ENCODE results near the gene TLE7.

TLE7 gene

DNA sequence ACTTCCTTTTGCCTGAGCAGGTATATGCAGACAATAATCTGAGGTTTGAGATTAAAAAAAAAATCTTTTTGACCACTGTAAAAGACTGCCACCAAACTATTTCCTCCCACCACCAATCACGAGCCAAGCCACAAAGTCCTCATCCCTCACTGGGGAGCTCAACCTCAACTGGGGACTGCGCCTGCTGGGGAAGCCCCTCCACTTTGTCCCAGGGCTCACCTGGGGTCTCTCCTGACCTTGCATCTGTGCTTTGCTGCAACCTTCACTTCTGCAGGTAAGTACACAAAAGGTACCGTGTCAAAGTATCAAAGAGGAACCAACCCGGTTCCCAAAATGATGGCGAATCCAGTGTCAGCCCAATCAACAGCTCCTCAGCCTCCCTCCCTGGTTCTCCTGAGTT, 35.5 kb downstream of the TLE7 start:
- no peaks in the 10 kb centered on the region for H3K36me3 ChIP-seq (ENCODE audit: control insufficient read depth in 2 of 2, insufficient read depth in 2 of 2, low read length in 2 of 2)
- peaks cover 0 to 3% of the 10 kb centered on the region in 2 donors for H3K27me3 ChIP-seq (ENCODE audit: control insufficient read depth in 2 of 2, insufficient read depth in 2 of 2, low read length in 2 of 2)
- no peaks in the 10 kb centered on the region for H3K9me3 ChIP-seq (ENCODE audit: control insufficient read depth in 2 of 2, low read length in 2 of 2)
- H3K9ac ChIP-seq (ENCODE audit: low read depth in 1 of 2, low read length in 2 of 2) = no peak overlapping the region
- H3K4me1 ChIP-seq (ENCODE audit: control insufficient read depth in 2 of 2, insufficient read depth in 2 of 2, low read length in 2 of 2) = no peaks in the 10 kb centered on the region
- H3K27ac ChIP-seq (ENCODE audit: low read depth in 2 of 2, low read length in 2 of 2) = no peak overlapping the region
- H3K4me3 ChIP-seq (ENCODE audit: low read length in 2 of 2) = no peak overlapping the region

DNA sequence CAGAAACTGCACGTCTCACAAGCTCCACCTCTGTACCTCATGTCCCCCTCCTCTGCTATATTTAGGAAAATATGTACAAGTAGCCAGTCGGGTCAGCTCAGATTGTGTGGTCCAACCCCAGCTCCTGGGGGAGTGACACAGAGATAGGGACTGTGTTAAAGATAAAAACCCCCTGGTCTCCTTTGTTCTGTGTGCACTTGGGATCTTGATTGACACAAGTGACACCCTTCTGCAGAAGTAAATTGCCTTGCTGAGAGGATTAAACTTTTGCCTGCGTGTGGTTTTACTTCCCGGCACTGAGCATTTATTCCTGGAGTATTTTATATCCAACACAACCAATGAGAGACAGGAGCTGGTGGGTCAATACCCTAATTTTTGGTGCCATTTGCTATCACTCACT, 37.5 kb downstream of the TLE7 start:
- H3K4me3 ChIP-seq (ENCODE audit: low read length in 2 of 2) = no peak overlapping the region
- no peaks in the 10 kb centered on the region for H3K9me3 ChIP-seq (ENCODE audit: control insufficient read depth in 2 of 2, low read length in 2 of 2)
- peaks cover 0 to 3% of the 10 kb centered on the region in 2 donors for H3K27me3 ChIP-seq (ENCODE audit: control insufficient read depth in 2 of 2, insufficient read depth in 2 of 2, low read length in 2 of 2)

DNA sequence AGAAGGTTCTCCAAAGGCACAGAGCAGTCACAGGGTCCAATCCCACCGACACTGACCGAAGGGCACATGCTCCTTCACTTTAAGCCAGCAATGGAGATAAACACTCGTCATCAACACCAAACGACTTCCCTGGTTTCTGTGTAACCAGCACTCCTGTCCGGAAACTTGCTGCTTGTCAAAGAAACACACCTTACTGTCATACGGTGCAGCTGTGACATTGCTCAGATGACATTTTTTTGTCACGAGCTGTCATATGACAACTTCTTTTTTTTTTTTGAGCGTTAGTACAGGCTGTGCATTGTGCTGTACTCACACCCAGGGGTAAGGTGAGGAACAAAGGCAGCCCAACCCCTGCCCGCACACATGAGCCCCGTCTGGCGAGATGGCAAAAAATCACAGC, 39.2 kb downstream of the TLE7 start:
- Histone ChIP-seq H3K36me3 (ENCODE audit: control insufficient read depth in 2 of 2, insufficient read depth in 2 of 2, low read length in 2 of 2) (no peaks in the 10 kb centered on the region), H3K4me1 (ENCODE audit: control insufficient read depth in 2 of 2, insufficient read depth in 2 of 2, low read length in 2 of 2) (no peaks in the 10 kb centered on the region), H3K9me3 (ENCODE audit: control insufficient read depth in 2 of 2, low read length in 2 of 2) (no peaks in the 10 kb centered on the region), H3K27ac (ENCODE audit: low read depth in 2 of 2, low read length in 2 of 2) (no peak overlapping the region), H3K9ac (ENCODE audit: low read depth in 1 of 2, low read length in 2 of 2) (no peak overlapping the region), H3K27me3 (ENCODE audit: control insufficient read depth in 2 of 2, insufficient read depth in 2 of 2, low read length in 2 of 2) (no peaks in the 10 kb centered on the region), H3K4me3 (ENCODE audit: low read length in 2 of 2) (no peak overlapping the region)

More for the DNA sequence above, 37.5 kb downstream of the TLE7 start:
- Histone ChIP-seq H3K4me1 (ENCODE audit: control insufficient read depth in 2 of 2, insufficient read depth in 2 of 2, low read length in 2 of 2) (no peaks in the 10 kb centered on the region), H3K27ac (ENCODE audit: low read depth in 2 of 2, low read length in 2 of 2) (no peak overlapping the region), H3K36me3 (ENCODE audit: control insufficient read depth in 2 of 2, insufficient read depth in 2 of 2, low read length in 2 of 2) (no peaks in the 10 kb centered on the region), H3K9ac (ENCODE audit: low read depth in 1 of 2, low read length in 2 of 2) (no peak overlapping the region)

DNA sequence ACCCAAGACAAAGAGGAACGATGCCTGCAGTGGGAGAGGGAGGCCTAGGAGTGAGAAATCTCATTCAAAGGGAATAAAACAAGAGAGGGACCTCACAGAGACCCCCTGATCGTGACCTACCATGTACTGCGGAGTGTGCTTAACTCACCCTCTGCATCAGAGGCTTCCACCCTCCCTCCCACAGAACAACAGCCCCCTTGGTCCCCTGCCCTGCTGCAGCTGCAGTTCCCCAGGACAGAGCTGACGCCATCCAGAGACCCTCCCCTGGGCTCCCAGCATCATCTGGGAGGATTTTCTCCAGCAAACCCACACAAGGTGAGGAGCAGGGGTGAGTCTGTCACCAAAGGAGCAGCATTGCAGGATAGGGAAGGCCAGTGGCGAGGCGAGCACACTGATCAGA, 39.8 kb downstream of the TLE7 start:
- Histone ChIP-seq H3K27ac (ENCODE audit: low read depth in 2 of 2, low read length in 2 of 2) (no peak overlapping the region), H3K9ac (ENCODE audit: low read depth in 1 of 2, low read length in 2 of 2) (no peak overlapping the region), H3K9me3 (ENCODE audit: control insufficient read depth in 2 of 2, low read length in 2 of 2) (no peaks in the 10 kb centered on the region), H3K4me3 (ENCODE audit: low read length in 2 of 2) (no peak overlapping the region), H3K4me1 (ENCODE audit: control insufficient read depth in 2 of 2, insufficient read depth in 2 of 2, low read length in 2 of 2) (no peaks in the 10 kb centered on the region), H3K27me3 (ENCODE audit: control insufficient read depth in 2 of 2, insufficient read depth in 2 of 2, low read length in 2 of 2) (no peaks in the 10 kb centered on the region), H3K36me3 (ENCODE audit: control insufficient read depth in 2 of 2, insufficient read depth in 2 of 2, low read length in 2 of 2) (no peaks in the 10 kb centered on the region)

DNA sequence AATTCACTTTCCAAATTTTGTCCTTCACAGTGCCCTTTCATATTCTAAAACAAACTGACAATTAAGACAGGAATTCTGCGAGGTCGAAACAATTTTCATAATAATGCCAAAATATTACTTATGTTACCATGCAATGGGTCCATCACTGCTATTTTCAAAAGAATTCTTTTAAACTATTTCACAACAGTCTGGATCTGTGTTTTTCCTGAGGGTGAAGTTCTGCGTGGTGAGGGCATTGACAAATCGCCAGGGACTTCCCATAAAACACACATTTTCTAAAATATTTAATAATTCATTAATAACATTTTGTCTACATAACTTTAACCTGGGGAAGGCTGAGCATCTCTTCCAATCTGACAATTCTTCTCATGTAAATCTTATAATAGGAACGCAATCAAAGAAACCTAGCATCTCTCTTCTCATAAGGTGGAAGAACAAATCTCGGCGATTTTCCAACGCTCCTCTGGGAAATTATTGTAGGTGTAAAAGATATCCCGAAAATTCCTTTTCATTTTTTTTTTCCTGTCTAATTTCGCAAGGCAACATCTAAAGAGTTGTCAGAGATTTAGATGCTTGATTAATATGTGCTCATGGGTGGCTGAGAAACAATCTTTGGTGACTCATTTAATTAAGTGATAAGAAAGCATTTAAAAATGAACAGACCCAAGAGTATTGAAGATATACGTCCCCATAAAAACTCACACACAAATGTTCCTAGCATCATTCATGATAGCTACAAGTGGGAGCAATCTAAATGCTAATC, 41.9 kb downstream of the TLE7 start:
- no peaks in the 10 kb centered on the region for H3K27me3 ChIP-seq (ENCODE audit: control insufficient read depth in 2 of 2, insufficient read depth in 2 of 2, low read length in 2 of 2)
- no peaks in the 10 kb centered on the region for H3K9me3 ChIP-seq (ENCODE audit: control insufficient read depth in 2 of 2, low read length in 2 of 2)
- H3K9ac ChIP-seq (ENCODE audit: low read depth in 1 of 2, low read length in 2 of 2) = no peak overlapping the region
- H3K36me3 ChIP-seq (ENCODE audit: control insufficient read depth in 2 of 2, insufficient read depth in 2 of 2, low read length in 2 of 2) = no peaks in the 10 kb centered on the region
- no peak overlapping the region for H3K4me3 ChIP-seq (ENCODE audit: low read length in 2 of 2)
- H3K27ac ChIP-seq (ENCODE audit: low read depth in 2 of 2, low read length in 2 of 2) = no peak overlapping the region
- no peaks in the 10 kb centered on the region for H3K4me1 ChIP-seq (ENCODE audit: control insufficient read depth in 2 of 2, insufficient read depth in 2 of 2, low read length in 2 of 2)

DNA sequence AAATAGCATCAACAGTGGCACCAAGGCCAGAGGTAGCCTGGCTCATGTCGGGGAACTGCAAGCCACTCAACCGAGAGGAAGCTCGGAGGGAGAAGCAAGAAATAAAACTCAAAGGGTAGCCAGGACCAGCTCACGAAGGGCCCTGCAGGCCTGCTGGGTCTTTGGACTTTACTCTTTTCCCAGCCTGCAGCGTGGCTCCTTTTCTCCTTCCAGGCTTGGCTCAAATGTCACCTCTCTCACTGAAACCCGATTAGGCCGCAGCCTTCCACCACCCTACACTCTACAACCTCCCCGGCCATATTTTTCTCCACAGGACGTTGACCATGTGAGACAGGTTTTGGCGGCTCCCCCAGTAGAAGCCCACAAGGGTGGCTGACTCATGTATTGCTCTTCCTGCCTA, 45.3 kb downstream of the TLE7 start:
- no peaks in the 10 kb centered on the region for H3K36me3 ChIP-seq (ENCODE audit: control insufficient read depth in 2 of 2, insufficient read depth in 2 of 2, low read length in 2 of 2)
- no peaks in the 10 kb centered on the region for H3K9me3 ChIP-seq (ENCODE audit: control insufficient read depth in 2 of 2, low read length in 2 of 2)
- H3K27me3 ChIP-seq (ENCODE audit: control insufficient read depth in 2 of 2, insufficient read depth in 2 of 2, low read length in 2 of 2) = no peaks in the 10 kb centered on the region
- H3K27ac ChIP-seq (ENCODE audit: low read depth in 2 of 2, low read length in 2 of 2) = no peak overlapping the region
- no peak overlapping the region for H3K9ac ChIP-seq (ENCODE audit: low read depth in 1 of 2, low read length in 2 of 2)
- no peak overlapping the region for H3K4me3 ChIP-seq (ENCODE audit: low read length in 2 of 2)
- no peaks in the 10 kb centered on the region for H3K4me1 ChIP-seq (ENCODE audit: control insufficient read depth in 2 of 2, insufficient read depth in 2 of 2, low read length in 2 of 2)

DNA sequence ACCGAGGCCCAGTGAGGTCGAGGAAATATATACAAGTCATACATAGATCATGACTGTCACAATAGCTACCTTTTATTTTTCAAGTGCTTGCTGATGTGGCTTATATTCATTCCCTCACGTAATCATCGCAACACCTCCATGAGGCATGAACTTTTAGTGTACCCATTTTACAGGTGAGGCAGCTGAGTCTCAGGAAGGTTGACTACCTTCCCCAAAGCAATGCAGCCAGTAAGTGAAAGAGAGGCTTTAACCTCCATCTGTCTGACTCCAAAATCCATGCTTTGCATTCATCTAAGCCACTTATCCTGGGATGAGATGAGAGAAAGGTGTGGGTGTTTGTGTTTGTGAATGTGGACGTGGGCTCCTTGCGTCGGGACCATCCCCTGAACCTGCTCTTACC, 52.5 kb downstream of the TLE7 start:
- no peak overlapping the region for H3K27ac ChIP-seq (ENCODE audit: low read depth in 2 of 2, low read length in 2 of 2)
- H3K4me1 ChIP-seq (ENCODE audit: control insufficient read depth in 2 of 2, insufficient read depth in 2 of 2, low read length in 2 of 2) = no peaks in the 10 kb centered on the region
- no peak overlapping the region for H3K9ac ChIP-seq (ENCODE audit: low read depth in 1 of 2, low read length in 2 of 2)
- H3K9me3 ChIP-seq (ENCODE audit: control insufficient read depth in 2 of 2, low read length in 2 of 2) = no peaks in the 10 kb centered on the region
- no peak overlapping the region for H3K4me3 ChIP-seq (ENCODE audit: low read length in 2 of 2)
- H3K36me3 ChIP-seq (ENCODE audit: control insufficient read depth in 2 of 2, insufficient read depth in 2 of 2, low read length in 2 of 2) = no peaks in the 10 kb centered on the region
- peaks cover 0 to 4% of the 10 kb centered on the region in 2 donors for H3K27me3 ChIP-seq (ENCODE audit: control insufficient read depth in 2 of 2, insufficient read depth in 2 of 2, low read length in 2 of 2)

DNA sequence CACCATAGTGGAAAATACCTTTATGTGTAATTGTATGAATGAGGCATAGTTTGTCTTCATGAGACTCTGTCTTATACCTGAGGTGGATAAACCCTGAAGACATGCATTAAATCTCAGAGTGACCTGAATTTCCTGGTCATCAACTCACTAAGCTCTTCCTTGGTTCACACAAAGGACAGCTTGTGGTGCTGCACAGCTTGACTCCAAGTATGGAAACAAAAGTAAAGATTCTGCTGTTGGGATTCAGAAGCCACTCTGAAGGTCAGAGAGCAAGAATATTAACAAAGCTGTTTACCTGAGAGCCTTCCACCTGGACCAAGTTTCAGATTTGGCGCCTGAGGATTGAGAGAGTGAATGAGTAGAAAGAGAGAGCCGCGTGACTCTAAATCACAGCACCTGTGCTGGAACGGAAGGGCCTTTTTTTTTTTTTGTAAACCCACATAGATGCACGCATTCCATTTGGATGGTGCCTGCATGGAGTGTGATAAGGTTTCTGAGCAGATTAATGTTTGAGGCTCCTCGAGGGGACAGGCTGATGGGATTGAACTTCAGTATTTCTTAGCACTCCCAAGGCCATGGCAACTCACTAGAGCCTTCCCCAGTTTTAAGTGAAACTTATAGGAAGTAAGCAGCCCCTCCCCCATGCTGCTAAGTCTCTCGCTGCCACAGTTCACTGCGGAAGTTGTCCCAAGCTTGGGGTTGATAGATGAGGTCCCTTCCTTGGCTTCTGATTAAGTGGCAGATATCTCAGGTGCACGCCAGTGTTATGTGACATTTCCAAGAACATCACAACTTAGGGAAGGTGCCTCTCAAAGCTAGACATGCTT, 54.6 kb downstream of the TLE7 start:
- H3K4me1 ChIP-seq (ENCODE audit: control insufficient read depth in 2 of 2, insufficient read depth in 2 of 2, low read length in 2 of 2) = no peaks in the 10 kb centered on the region
- no peaks in the 10 kb centered on the region for H3K36me3 ChIP-seq (ENCODE audit: control insufficient read depth in 2 of 2, insufficient read depth in 2 of 2, low read length in 2 of 2)
- H3K27me3 ChIP-seq (ENCODE audit: control insufficient read depth in 2 of 2, insufficient read depth in 2 of 2, low read length in 2 of 2) = peaks cover 0 to 4% of the 10 kb centered on the region in 2 donors
- H3K4me3 ChIP-seq (ENCODE audit: low read length in 2 of 2) = no peak overlapping the region
- no peaks in the 10 kb centered on the region for H3K9me3 ChIP-seq (ENCODE audit: control insufficient read depth in 2 of 2, low read length in 2 of 2)
- no peak overlapping the region for H3K9ac ChIP-seq (ENCODE audit: low read depth in 1 of 2, low read length in 2 of 2)
- no peak overlapping the region for H3K27ac ChIP-seq (ENCODE audit: low read depth in 2 of 2, low read length in 2 of 2)

DNA sequence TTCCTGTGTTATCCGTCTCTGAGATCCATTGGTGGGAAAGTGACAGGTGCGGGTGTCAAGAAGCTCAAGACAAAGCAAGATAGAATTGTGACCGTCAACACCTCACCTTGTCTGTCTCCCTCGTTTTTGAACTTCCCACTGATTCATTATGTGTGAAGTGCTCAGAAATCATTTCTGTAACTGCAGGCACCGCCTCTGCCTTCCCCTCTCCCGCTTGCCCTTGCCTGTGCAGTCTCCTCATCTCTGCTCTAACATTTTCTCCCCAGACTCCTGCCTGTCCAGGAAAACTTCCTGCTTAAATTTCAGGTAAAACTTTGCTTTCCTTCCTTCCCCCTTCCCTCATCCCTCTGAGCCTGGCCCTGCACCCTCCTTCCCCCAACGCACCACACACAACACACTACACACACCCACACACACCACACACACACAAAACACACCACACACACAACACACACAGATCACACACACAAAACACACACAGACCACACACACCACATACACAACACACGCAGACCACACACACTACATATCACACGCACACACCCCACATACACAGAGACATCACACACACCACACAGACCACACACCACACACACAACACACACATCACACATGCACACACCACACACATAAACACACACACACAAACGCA, 57.7 kb downstream of the TLE7 start:
- Histone ChIP-seq H3K4me3 (ENCODE audit: low read length in 2 of 2) (no peak overlapping the region), H3K36me3 (ENCODE audit: control insufficient read depth in 2 of 2, insufficient read depth in 2 of 2, low read length in 2 of 2) (no peaks in the 10 kb centered on the region), H3K4me1 (ENCODE audit: control insufficient read depth in 2 of 2, insufficient read depth in 2 of 2, low read length in 2 of 2) (no peaks in the 10 kb centered on the region), H3K27ac (ENCODE audit: low read depth in 2 of 2, low read length in 2 of 2) (no peak overlapping the region), H3K9me3 (ENCODE audit: control insufficient read depth in 2 of 2, low read length in 2 of 2) (no peaks in the 10 kb centered on the region), H3K27me3 (ENCODE audit: control insufficient read depth in 2 of 2, insufficient read depth in 2 of 2, low read length in 2 of 2) (peaks cover 0 to 4% of the 10 kb centered on the region in 2 donors), H3K9ac (ENCODE audit: low read depth in 1 of 2, low read length in 2 of 2) (no peak overlapping the region)

Data from mucosa of rectum (tissue), 2 donors.